A673 (cell line): ENCODE measurements around the gene SMC1A.

Source experiments
- CTCF ChIP-seq: fragments of 300-800, 200-600 bp; sonication (generic); conservative IDR thresholded peaks from 2 replicates; pipeline ENCODE4 v1.5.1; 2017; ENCODE audit warnings: low read depth, mild to moderate bottlenecking, antibody characterized with exemption, low read length, moderate library complexity, mixed read lengths
- EZH2 ChIP-seq: fragments of 200-600 bp; sonication (generic); IDR thresholded peaks from 2 replicates; pipeline ENCODE4 v1.6.1; 2017; ENCODE audit warnings: borderline replicate concordance, low read depth, mild to moderate bottlenecking, mixed read lengths, antibody characterized with exemption, low read length; ENCODE audit not compliant: poor library complexity, severe bottlenecking

- TF ChIP-seq CTCF (no peak), EZH2 (no peak)
Observed at GRCh38 chrX:53442322-53442631, 19.8 kb upstream of the SMC1A start.
